GM12878 (cell line): ENCODE measurements around the gene HDAC9. TPM values are rescaled to one million over a fixed set of nuclear protein-coding genes. Genes with fewer than 3 reads are reported as not detected.

ENCODE experiments used
- ATAC-seq: fragments of 200-7000 bp; cut with Tn5 transposase; 3 replicates; pipeline ENCODE4 v1.9.1; 2020; ENCODE audit warnings: mild to moderate bottlenecking, moderate library complexity
- BruUV-seq: library from RNA; stranded (reverse); fragments of 400-500 nt; replicated peaks from 2 replicates; lab custom pipeline; 2021; lab: Mats Ljungman, UMichigan
- CTCF ChIA-PET: fragments of 300-600 bp; sonication (Branson Sonifier 250); formaldehyde crosslinking; extraction: SDS; loops from one replicate; lab custom pipeline; 2021; ENCODE audit warnings: inconsistent platforms; lab: Yijun Ruan, JAX
- POLR2A ChIA-PET: fragments of 350-600 bp; formaldehyde crosslinking; extraction: SDS; loops from one replicate; lab custom pipeline; 2021; ENCODE audit warnings: inconsistent platforms; lab: Charles Lee
- RAD21 ChIA-PET: fragments of 300-600 bp; sonication (Branson Sonifier 250); formaldehyde crosslinking; loops from one replicate; lab custom pipeline; 2023; ENCODE audit warnings: antibody characterized with exemption; ENCODE audit not compliant: unreplicated experiment; lab: Charles Lee
- SMC1A ChIA-PET: fragments of 300-600 bp; sonication (Branson Sonifier 250); formaldehyde crosslinking; loops from one replicate; lab custom pipeline; 2023; ENCODE audit not compliant: unreplicated experiment, uncharacterized antibody; lab: Charles Lee
- DNase-seq: peaks from one replicate; pipeline ENCODE4 v3.0.0-alpha.2; 2011; ENCODE audit warnings: low read depth, low spot score
- FAIRE-seq: peaks from 3 replicates; lab custom pipeline; 2011; peaks lifted over from hg19 to GRCh38; lab: Jason Lieb, UNC
- H2AFZ ChIP-seq: 2 replicates; pipeline ENCODE4 v1.6.0; 2011; ENCODE audit warnings: low read depth, low read length, control low read depth; ENCODE audit not compliant: control insufficient read depth
- H3K27ac ChIP-seq: 2 replicates; pipeline ENCODE4 v1.5.1; 2011; ENCODE audit warnings: control low read depth; ENCODE audit not compliant: control insufficient read depth, insufficient read depth
- H3K27me3 ChIP-seq, 2 experiments: replicated peaks in 1 of 2; 2 replicates each; pipeline versions ENCODE4 v1.6.0 to v1.6.1; 2011; ENCODE audit warnings: low read length in 1 of 2; ENCODE audit not compliant: control insufficient read depth in 2 of 2, insufficient read depth in 2 of 2
- H3K36me3 ChIP-seq, 2 experiments: 2 replicates each; pipeline ENCODE4 v1.5.1; 2011; ENCODE audit warnings: low read length in 1 of 2; ENCODE audit not compliant: control insufficient read depth in 2 of 2, insufficient read depth in 2 of 2
- H3K4me1 ChIP-seq: 2 replicates; pipeline ENCODE4 v1.6.1; 2011; ENCODE audit warnings: mild to moderate bottlenecking, low read length, moderate library complexity, mixed read lengths; ENCODE audit not compliant: control insufficient read depth, insufficient read depth
- H3K4me2 ChIP-seq: 2 replicates; pipeline ENCODE4 v1.6.0; 2011; ENCODE audit warnings: control low read depth; ENCODE audit not compliant: control insufficient read depth, insufficient read depth
- H3K4me3 ChIP-seq: fragments of 200-600 bp; sonication (generic); 2 replicates; pipeline ENCODE4 v1.5.1; 2016
- H3K79me2 ChIP-seq: 2 replicates; pipeline ENCODE4 v1.6.0; 2011; ENCODE audit warnings: low read length; ENCODE audit not compliant: control insufficient read depth, insufficient read depth
- H3K9ac ChIP-seq: 2 replicates; pipeline ENCODE4 v1.8.0; 2011; ENCODE audit warnings: low read length, control low read depth, mixed read lengths; ENCODE audit not compliant: control insufficient read depth, insufficient read depth
- H3K9me3 ChIP-seq: replicated peaks from 3 replicates; pipeline ENCODE4 v1.5.1; 2011; ENCODE audit warnings: mild to moderate bottlenecking, low read length; ENCODE audit not compliant: control insufficient read depth, insufficient read depth
- H4K20me1 ChIP-seq: 2 replicates; pipeline ENCODE4 v1.6.0; 2011; ENCODE audit not compliant: control insufficient read depth, insufficient read depth
- EZH2 ChIP-seq: IDR thresholded peaks from 2 replicates; pipeline ENCODE4 v1.6.1; 2012; ENCODE audit warnings: low read depth, mild to moderate bottlenecking, control low read depth, inconsistent platforms, low read length, borderline replicate concordance; ENCODE audit not compliant: control insufficient read depth
- IKZF2 ChIP-seq, 2 experiments: fragments of 450-650 bp; IDR thresholded peaks; 2 replicates each; pipeline ENCODE4 v1.6.1; 2017; ENCODE audit warnings: mild to moderate bottlenecking in 2 of 2, moderate library complexity in 2 of 2
- KAT2A ChIP-seq: conservative IDR thresholded peaks from 2 replicates; pipeline ENCODE4 v1.6.1; 2011; ENCODE audit warnings: low read depth, low read length; ENCODE audit not compliant: control insufficient read depth
- KDM1A ChIP-seq: fragments of 200-600 bp; sonication (generic); IDR thresholded peaks from 2 replicates; pipeline ENCODE4 v1.6.1; 2016; ENCODE audit warnings: borderline replicate concordance
- KLF5 ChIP-seq: fragments of 450-650 bp; IDR thresholded peaks from 2 replicates; pipeline ENCODE4 v1.6.1; 2014; ENCODE audit warnings: mild to moderate bottlenecking; ENCODE audit not compliant: partially characterized antibody
- LARP7 ChIP-seq: fragments of 450-650 bp; IDR thresholded peaks from 2 replicates; pipeline ENCODE4 v1.6.1; 2017; ENCODE audit warnings: mild to moderate bottlenecking
- POLR2A ChIP-seq: IDR thresholded peaks from 2 replicates; pipeline ENCODE4 v1.6.1; 2011; ENCODE audit warnings: low read depth, mild to moderate bottlenecking, low read length
- RELA ChIP-seq: fragments of 450-650 bp; IDR thresholded peaks from 2 replicates; pipeline ENCODE4 v1.8.0; 2014; ENCODE audit warnings: borderline replicate concordance; ENCODE audit not compliant: partially characterized antibody
- SMAD5 ChIP-seq: IDR thresholded peaks from 2 replicates; pipeline ENCODE4 v1.6.1; 2016; ENCODE audit warnings: antibody characterized with exemption, low read depth
- ZNF207 ChIP-seq: fragments of 450-650 bp; IDR thresholded peaks from 2 replicates; pipeline ENCODE4 v1.6.1; 2014; ENCODE audit warnings: antibody characterized with exemption, mild to moderate bottlenecking, borderline replicate concordance
- WGBS: methylation state at CpG from one replicate; pipeline ENCODE4 v1.1.6; 2016; ENCODE audit warnings: low lambda C conversion rate; ENCODE audit not compliant: insufficient replicate concordance, insufficient coverage; ENCODE audit errors: missing lambda C conversion rate; 5-methylcytosine and 5-hydroxymethylcytosine counted together
- in situ Hi-C: fragments of 300-500 bp; cut with MboI; formaldehyde crosslinking; loops from 9 replicates; pipeline ENCODE4 v1.14.3; 2018; ENCODE audit warnings: mixed read lengths
- intact Hi-C: fragments of 100-400 bp; cut with micrococcal nuclease; formaldehyde crosslinking; loops from one replicate; pipeline ENCODE4 v1.14.2; 2022; ENCODE audit not compliant: unreplicated experiment
- polyA plus RNA-seq, 11 experiments: library from polyadenylated mRNA; depleted of rRNA in 4 of 11; unstranded in 6 of 11; stranded (reverse) in 5 of 11; fragments of >200 nt; fragmentation: Nextera tagmentation in 4 of 11; fragmentation: Illumina TruSeq in 1 of 11; extraction: Ambion mirVana in 4 of 11; extraction: Trizol in 1 of 11; gene quantifications; 1 replicate in 1 of 11; 2 replicates in 10 of 11; pipeline versions ENCODE4 v1.2.1 to v1.2.3, GENCODE V29; 2011 to 2016; ENCODE audit warnings: inconsistent platforms in 2 of 11, missing spikeins in 2 of 11, low read depth in 1 of 11
- total RNA-seq, 4 experiments: library from RNA; depleted of rRNA in 3 of 4; stranded (reverse); fragments of >200 nt in 3 of 4; fragmentation: Illumina TruSeq in 1 of 4; extraction: Trizol in 1 of 4; gene quantifications; 2 replicates each; pipeline versions ENCODE4 v1.2.1 to v1.2.3, GENCODE V29; 2013 to 2021
- TF ChIP-seq, protein P1 (sequence below): IDR thresholded peaks from 2 replicates; pipeline ENCODE4 v1.6.1; 2012; ENCODE audit warnings: mild to moderate bottlenecking, low read depth, low read length
- TF ChIP-seq, protein P2 (sequence below): fragments of 450-650 bp; IDR thresholded peaks from 2 replicates; pipeline ENCODE4 v1.6.1; 2017; ENCODE audit warnings: antibody characterized with exemption, mild to moderate bottlenecking, moderate library complexity
- TF ChIP-seq, protein P3 (sequence below): fragments of 450-650 bp; IDR thresholded peaks from 2 replicates; pipeline ENCODE4 v1.6.1; 2016; ENCODE audit warnings: mild to moderate bottlenecking
- TF ChIP-seq, protein P4 (sequence below): fragments of 450-650 bp; IDR thresholded peaks from 2 replicates; pipeline ENCODE4 v1.6.1; 2017; ENCODE audit warnings: mild to moderate bottlenecking, moderate library complexity

Gene HDAC9
- total and polyA plus RNA-seq, 10 of the 15 experiments (the other 5 are each of a cell fraction or from before 2014, with no cell fraction given) = 0.73 to 12.8 (median 0.92) TPM

- 96% methylated on average over 6 of the region's 6 CpGs for WGBS
- no peaks in the 10 kb centered on the region for H3K4me1 ChIP-seq
- H3K27me3 ChIP-seq = no peaks in the 10 kb centered on the region
- H3K4me2 ChIP-seq = no peak overlapping the region
- POLR2A ChIA-PET = no interaction called here
- no peak overlapping the region for H2AFZ ChIP-seq
- H3K79me2 ChIP-seq = no peaks in the 10 kb centered on the region
- H3K36me3 ChIP-seq = no peaks in the 10 kb centered on the region
- no peak overlapping the region for H3K27ac ChIP-seq
- H3K9me3 ChIP-seq = no peaks in the 10 kb centered on the region
- in situ Hi-C loops = no loop called here
- no peak overlapping the region for H3K9ac ChIP-seq
- no peak overlapping the region for H3K4me3 ChIP-seq
- DNase-seq = no peak
- SMC1A ChIA-PET = interaction anchor here (0.7 kb wide), 1 partner anchor 14 kb away, joined by 3 read pairs; no protein-coding TSS in a partner anchor
- CTCF ChIA-PET = interaction anchor here (1.2 kb wide), 1 partner anchor 189 kb away, joined by 3 read pairs; no protein-coding TSS in a partner anchor
- H4K20me1 ChIP-seq = no peaks in the 10 kb centered on the region
- intact Hi-C loops = no loop called here
- no peak for FAIRE-seq
- BruUV-seq = no TSS peak
- RAD21 ChIA-PET = no interaction called here
- no peak for ATAC-seq
- TF ChIP-seq IKZF2 (IDR thresholded peaks at IDR 0.05) (no peak), KDM1A (no peak), KLF5 (no peak), EZH2 (no peak), SMAD5 (no peak), ZNF207 (no peak), KAT2A (no peak), RELA (no peak), POLR2A (no peak), LARP7 (no peak)
- TF ChIP-seq, protein P1, sequence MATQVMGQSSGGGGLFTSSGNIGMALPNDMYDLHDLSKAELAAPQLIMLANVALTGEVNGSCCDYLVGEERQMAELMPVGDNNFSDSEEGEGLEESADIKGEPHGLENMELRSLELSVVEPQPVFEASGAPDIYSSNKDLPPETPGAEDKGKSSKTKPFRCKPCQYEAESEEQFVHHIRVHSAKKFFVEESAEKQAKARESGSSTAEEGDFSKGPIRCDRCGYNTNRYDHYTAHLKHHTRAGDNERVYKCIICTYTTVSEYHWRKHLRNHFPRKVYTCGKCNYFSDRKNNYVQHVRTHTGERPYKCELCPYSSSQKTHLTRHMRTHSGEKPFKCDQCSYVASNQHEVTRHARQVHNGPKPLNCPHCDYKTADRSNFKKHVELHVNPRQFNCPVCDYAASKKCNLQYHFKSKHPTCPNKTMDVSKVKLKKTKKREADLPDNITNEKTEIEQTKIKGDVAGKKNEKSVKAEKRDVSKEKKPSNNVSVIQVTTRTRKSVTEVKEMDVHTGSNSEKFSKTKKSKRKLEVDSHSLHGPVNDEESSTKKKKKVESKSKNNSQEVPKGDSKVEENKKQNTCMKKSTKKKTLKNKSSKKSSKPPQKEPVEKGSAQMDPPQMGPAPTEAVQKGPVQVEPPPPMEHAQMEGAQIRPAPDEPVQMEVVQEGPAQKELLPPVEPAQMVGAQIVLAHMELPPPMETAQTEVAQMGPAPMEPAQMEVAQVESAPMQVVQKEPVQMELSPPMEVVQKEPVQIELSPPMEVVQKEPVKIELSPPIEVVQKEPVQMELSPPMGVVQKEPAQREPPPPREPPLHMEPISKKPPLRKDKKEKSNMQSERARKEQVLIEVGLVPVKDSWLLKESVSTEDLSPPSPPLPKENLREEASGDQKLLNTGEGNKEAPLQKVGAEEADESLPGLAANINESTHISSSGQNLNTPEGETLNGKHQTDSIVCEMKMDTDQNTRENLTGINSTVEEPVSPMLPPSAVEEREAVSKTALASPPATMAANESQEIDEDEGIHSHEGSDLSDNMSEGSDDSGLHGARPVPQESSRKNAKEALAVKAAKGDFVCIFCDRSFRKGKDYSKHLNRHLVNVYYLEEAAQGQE = no peak
- TF ChIP-seq, protein P2, sequence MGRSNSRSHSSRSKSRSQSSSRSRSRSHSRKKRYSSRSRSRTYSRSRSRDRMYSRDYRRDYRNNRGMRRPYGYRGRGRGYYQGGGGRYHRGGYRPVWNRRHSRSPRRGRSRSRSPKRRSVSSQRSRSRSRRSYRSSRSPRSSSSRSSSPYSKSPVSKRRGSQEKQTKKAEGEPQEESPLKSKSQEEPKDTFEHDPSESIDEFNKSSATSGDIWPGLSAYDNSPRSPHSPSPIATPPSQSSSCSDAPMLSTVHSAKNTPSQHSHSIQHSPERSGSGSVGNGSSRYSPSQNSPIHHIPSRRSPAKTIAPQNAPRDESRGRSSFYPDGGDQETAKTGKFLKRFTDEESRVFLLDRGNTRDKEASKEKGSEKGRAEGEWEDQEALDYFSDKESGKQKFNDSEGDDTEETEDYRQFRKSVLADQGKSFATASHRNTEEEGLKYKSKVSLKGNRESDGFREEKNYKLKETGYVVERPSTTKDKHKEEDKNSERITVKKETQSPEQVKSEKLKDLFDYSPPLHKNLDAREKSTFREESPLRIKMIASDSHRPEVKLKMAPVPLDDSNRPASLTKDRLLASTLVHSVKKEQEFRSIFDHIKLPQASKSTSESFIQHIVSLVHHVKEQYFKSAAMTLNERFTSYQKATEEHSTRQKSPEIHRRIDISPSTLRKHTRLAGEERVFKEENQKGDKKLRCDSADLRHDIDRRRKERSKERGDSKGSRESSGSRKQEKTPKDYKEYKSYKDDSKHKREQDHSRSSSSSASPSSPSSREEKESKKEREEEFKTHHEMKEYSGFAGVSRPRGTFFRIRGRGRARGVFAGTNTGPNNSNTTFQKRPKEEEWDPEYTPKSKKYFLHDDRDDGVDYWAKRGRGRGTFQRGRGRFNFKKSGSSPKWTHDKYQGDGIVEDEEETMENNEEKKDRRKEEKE = no peak
- TF ChIP-seq, protein P3, sequence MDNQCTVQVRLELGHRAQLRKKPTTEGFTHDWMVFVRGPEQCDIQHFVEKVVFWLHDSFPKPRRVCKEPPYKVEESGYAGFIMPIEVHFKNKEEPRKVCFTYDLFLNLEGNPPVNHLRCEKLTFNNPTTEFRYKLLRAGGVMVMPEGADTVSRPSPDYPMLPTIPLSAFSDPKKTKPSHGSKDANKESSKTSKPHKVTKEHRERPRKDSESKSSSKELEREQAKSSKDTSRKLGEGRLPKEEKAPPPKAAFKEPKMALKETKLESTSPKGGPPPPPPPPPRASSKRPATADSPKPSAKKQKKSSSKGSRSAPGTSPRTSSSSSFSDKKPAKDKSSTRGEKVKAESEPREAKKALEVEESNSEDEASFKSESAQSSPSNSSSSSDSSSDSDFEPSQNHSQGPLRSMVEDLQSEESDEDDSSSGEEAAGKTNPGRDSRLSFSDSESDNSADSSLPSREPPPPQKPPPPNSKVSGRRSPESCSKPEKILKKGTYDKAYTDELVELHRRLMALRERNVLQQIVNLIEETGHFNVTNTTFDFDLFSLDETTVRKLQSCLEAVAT = no peak
- TF ChIP-seq, protein P4, sequence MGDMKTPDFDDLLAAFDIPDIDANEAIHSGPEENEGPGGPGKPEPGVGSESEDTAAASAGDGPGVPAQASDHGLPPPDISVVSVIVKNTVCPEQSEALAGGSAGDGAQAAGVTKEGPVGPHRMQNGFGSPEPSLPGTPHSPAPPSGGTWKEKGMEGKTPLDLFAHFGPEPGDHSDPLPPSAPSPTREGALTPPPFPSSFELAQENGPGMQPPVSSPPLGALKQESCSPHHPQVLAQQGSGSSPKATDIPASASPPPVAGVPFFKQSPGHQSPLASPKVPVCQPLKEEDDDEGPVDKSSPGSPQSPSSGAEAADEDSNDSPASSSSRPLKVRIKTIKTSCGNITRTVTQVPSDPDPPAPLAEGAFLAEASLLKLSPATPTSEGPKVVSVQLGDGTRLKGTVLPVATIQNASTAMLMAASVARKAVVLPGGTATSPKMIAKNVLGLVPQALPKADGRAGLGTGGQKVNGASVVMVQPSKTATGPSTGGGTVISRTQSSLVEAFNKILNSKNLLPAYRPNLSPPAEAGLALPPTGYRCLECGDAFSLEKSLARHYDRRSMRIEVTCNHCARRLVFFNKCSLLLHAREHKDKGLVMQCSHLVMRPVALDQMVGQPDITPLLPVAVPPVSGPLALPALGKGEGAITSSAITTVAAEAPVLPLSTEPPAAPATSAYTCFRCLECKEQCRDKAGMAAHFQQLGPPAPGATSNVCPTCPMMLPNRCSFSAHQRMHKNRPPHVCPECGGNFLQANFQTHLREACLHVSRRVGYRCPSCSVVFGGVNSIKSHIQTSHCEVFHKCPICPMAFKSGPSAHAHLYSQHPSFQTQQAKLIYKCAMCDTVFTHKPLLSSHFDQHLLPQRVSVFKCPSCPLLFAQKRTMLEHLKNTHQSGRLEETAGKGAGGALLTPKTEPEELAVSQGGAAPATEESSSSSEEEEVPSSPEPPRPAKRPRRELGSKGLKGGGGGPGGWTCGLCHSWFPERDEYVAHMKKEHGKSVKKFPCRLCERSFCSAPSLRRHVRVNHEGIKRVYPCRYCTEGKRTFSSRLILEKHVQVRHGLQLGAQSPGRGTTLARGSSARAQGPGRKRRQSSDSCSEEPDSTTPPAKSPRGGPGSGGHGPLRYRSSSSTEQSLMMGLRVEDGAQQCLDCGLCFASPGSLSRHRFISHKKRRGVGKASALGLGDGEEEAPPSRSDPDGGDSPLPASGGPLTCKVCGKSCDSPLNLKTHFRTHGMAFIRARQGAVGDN = no peak
Measured at GRCh38 chr7:18541871-18542212, 46.3 kb downstream of the HDAC9 start.
